ENCODE results near the gene AGBL2.
"Not testable (repeated sequence)": the region's sequence is repeated elsewhere in the genome, so short reads cannot be mapped to it uniquely, and the experiment has no call there.

Gene AGBL2

GRCh38 chr11:47689480-47689879 lies 25.7 kb downstream of the AGBL2 start:
- no peak for DNase-seq

- no peak for DNase-seq
Observed at GRCh38 chr11:47688991-47689390, 26.2 kb downstream of the AGBL2 start.

DNA sequence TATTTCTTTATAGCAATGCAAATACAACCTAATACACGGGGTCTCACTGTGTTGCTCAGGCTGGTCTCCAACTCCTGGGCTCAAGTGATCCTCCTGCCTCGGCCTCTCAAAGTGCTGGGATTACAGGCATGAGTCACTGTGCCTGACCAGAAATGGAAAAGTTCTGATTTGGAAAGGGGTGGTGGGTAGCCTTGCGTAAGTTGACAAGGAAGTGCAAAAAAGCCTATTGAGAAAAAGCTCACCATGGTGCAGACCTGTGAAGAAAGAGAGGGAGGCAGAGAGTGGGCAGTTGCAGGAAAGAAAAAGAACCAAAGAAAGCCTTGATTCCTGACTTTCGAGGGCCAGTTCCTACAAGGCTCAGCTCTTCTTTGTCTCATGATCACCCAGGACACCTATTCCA lies 27.1 kb downstream of the AGBL2 start:
- no peak for DNase-seq

DNA sequence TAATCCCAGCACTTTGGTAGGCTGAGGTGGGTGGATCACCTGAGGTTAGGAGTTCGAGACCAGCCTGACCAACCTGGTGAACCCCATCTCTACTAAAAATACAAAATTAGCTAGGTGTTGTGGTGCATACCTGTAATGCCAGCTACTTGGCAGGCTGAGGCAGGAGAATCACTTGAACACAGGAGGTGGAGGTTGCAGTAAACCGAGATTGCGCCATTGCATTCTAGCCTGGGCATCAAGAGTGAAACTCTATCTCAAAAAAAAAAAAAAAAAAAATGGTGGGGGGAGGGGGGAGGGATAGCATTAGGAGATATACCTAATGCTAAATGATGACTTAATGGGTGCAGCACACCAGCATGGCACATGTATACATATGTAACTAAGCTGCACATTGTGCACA lies 28.5 kb downstream of the AGBL2 start:
- DNase-seq, result not testable (repeated sequence)

DNA sequence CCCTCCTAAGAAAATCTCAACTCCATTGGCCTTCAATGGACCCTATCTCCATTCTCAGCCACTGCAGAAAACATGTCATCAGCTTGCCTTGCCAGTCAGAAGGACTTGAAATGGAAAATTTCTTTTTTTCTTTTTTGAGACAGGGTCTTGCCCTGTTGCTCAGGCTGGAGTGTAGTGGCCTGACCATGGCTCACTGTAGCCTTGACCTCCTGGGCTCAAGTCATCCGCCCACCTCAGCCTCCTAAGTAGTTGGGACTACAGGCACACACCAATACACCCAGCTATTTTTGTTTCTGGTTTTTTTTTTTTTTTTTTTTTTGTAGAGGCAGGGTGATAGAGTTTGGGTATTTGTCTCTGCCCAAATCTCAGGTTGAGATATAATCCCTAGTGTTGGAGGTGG lies 29.0 kb downstream of the AGBL2 start:
- no peak for DNase-seq

GRCh38 chr11:47675851-47676250 lies 39.3 kb downstream of the AGBL2 start:
- no peak for DNase-seq

DNA sequence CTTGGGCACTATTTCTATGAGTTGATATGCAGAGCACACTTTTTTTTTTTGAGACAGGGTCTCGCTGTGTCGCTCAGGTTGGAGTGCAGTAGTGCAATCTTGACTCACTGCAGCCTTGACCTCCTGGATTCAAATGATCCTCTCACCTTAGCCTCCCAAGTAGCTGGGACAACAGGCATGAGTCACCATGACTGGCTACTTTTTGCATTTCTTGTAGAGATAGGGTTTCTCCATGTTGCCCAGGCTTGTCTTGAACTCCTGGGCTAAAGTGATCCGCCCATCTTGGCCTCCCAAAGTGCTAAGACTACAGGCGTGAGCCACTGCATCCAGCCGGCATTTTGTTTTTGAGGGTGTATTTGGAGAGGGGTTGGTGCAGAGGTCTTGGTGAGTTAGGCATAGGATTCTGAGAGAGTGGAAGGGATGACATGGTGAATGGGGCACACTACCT lies 42.9 kb downstream of the AGBL2 start:
- no peak for DNase-seq

- DNase-seq, result no peak
Observed at GRCh38 chr11:47669856-47670255, 45.3 kb downstream of the AGBL2 start.

- DNase-seq, result no peak
Observed at GRCh38 chr11:47668665-47669064, 46.5 kb downstream of the AGBL2 start.

- DNase-seq, result no peak
Observed at GRCh38 chr11:47667555-47667954, 47.6 kb downstream of the AGBL2 start.

DNA sequence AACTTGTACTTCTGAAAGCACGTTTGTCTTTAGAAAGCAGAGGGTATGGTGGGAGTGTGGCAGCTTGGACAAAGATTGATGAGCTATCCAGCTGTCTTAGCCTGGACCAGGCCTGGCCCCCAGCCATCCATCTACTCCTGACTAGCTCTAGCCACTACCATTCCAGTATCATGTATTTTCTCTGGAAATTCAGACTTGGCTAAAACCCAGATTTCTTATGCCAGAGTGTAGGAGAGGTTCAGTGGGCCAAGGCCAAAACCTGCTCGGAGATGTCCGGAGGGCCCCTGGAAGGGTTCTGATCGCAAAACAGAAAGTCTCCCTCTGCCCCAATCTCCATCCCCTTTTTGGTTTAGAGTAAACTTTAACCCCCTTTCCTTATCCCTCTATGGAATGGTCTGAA lies 48.0 kb downstream of the AGBL2 start:
- DNase-seq, result no peak

GRCh38 chr11:47664936-47665335 lies 50.2 kb downstream of the AGBL2 start:
- not testable (repeated sequence) for DNase-seq

- DNase-seq, result no peak
Observed at GRCh38 chr11:47661245-47661644, 53.9 kb downstream of the AGBL2 start.

DNA sequence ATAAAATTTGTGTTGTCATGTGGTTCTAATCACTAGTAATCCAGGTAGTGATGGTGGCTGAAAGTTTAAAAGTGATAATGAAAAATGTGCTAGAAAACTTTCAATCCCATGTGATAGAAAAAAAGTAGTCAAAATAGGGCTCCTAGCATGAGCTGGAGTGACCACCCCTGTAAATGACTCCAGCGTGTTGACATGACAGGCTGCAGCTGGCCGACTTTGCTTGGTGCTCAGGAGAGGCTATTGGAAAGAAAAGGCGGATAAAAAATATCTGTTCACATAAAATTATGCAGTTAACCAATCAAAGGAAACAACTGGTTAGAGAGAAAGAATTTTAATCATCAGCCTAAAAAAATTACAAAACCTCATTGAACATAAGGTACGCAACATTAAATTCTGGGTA lies 55.9 kb downstream of the AGBL2 start:
- no peak for DNase-seq

GRCh38 chr11:47656260-47656885 lies 58.8 kb downstream of the AGBL2 start:
- no peak for DNase-seq

DNA sequence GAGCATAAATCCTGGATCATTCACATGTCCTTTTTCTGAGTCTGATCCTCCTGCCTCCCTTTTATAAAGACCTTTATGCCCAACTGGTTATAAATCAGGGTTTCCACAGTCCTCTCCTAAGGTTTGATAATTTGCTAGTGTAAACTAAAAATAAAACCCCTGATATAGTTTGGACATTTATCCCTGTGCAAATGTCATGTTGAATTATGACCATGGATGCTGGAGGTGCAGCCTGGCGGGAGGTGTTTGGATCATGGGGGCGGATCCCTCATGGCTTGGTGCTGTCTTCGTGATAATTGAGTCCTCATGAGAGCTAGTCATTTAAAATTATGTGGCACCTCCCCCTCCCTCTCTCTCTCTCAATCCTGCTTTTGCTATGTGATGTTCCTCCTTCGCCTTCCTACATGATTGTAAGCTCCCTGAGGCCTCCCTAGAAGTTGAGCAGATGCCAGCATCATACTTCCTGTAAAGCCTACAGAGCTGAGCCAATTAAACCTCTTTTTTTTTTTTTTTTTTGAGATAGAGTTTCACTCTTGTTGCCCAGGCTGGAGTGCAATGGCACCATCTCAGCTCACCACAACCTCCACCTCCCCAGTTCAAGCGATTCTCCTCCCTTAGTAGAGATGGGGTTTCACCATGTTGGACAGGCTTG lies 63.2 kb downstream of the AGBL2 start:
- no peak for DNase-seq

DNA sequence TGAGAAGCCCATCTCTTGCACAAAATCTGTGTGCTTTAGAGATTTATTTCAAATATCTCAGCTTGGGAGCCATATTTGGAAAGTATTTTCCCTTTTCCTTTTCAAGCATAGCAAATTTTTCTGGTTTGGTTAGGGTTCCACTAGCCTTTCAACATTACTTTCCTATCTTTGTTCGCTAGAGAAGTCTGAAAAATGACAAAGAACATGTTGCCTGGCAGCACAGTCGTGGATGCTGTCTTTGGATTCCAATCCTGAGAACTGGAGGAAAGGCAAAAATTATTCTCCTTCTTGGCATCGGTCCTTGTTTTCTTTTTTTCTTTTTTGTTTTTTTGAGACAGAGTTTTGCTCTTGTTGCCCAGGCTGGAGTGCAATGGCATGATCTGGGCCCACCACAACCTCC lies 65.9 kb downstream of the AGBL2 start:
- no peak for DNase-seq

DNA sequence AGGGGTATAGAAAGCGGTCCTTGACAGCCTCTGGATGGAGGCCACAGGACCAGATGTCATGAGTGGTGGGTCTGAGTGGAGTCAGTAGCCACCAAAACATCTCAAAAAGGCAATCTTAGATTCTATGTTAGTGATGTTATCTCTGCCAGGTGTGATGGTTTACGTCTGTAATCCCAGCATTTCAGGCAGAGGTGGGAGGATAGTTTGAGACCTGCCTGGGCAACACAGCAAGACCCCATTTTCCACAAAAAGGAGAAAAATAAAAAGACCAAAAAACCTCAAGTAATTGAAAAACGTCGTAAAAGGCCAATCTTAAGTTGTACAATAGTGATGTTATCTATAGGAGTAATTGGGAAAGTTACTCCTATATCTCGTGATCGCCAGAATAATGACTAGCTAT lies 69.2 kb downstream of the AGBL2 start:
- DNase-seq, result no peak

GRCh38 chr11:47645500-47645899 lies 69.7 kb downstream of the AGBL2 start:
- DNase-seq, result no peak

DNA sequence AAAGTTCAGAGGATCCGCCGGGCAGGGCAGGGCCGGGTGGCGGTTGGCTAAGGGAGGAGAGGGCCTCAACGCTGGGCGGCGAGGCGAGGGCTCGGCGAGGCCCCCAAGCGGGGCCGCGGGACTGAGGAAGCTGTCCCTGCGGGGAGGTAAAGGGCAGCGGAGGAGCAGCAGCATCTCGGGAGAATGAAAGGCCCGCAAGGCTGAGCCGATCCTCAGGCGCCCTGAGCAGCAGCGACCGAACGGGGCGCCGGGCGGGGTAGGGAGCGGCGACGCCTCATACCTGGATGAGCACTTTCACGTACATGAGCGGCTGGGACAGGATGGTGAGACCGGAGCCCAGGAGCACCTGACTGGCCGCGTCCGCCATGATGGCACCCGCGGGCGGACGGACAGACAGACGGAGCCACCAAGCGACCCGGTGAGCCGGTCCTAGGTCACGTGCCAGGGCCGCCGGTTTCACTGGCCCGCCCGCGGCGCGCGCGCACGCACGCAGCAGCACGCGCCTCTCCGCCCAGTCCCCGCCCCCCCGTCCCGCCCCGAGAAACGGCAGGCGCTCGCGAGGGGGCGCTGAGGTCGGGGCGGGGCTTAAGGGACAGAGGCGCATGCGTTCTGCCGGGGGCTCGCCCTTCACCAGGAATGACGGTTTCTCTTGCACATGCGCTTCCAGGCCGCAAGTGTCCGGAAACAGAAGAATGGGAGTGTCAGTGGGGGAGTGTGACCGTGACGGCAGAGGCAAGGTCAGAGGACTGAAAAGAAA lies 72.9 kb downstream of the AGBL2 start, which contains the start of gene MTCH2:
Gene MTCH2, minus strand, starts transcription at position 461 of the 757 bp plus-strand sequence. Its CDS starts 94 bp downstream, at position 367.
- peak; percentile 94 for DNase-seq

DNA sequence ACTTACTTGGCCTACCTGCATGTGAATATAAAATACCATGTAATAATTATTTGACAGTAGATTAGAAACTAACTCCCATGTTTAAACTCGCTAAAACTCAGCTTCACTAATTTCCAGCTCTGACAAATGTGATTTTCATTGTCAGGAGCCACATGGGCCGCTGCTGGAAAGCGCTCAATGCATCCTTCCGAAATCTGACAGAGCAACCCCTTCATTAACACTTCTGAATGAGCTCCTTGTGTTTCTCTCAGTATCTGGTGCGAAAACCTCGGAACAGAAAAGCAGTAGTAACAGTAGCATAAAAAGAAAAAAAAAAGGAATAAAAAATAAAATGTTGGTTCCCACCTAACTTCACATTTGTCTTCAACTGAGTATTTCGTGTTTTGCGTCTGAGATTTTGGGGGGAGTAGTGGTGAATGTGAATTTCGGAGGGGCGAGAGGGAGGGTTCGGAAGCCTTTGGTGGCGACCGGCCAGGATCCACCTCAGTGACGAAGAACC lies 73.5 kb downstream of the AGBL2 start:
- no peak for DNase-seq

GRCh38 chr11:47640506-47640905 lies 74.7 kb downstream of the AGBL2 start:
- DNase-seq, result not testable (repeated sequence)

- DNase-seq, result not testable (repeated sequence)
Observed at GRCh38 chr11:47636331-47636730, 78.8 kb downstream of the AGBL2 start.

- DNase-seq, result no peak
Observed at GRCh38 chr11:47631473-47631872, 83.7 kb downstream of the AGBL2 start.

Measured in NCI-H2107 (cell line).